Type B pancreatic cell (in vitro differentiated cells): ENCODE data around the gene FARSA. TPM values are rescaled to one million over a fixed set of nuclear protein-coding genes. Genes with fewer than 3 reads are reported as not detected.

Experiments used
- DNase-seq: peaks from one replicate; pipeline ENCODE4 v3.0.0; 2021; ENCODE audit warnings: mixed read lengths; ENCODE audit not compliant: unreplicated experiment; ENCODE audit errors: extremely low spot score
- H3K27ac Mint-ChIP-seq: 2 replicates; pipeline ENCODE4 v1.8.0; 2021; ENCODE audit warnings: mild to moderate bottlenecking, mixed read lengths
- H3K27me3 Mint-ChIP-seq: 2 replicates; pipeline ENCODE4 v1.8.0; 2021; ENCODE audit warnings: mixed read lengths
- H3K36me3 Mint-ChIP-seq: 2 replicates; pipeline ENCODE4 v1.8.0; 2021; ENCODE audit warnings: mixed read lengths
- H3K4me1 Mint-ChIP-seq: one replicate; pipeline ENCODE4 v1.8.0; 2021; ENCODE audit warnings: mixed read lengths; ENCODE audit not compliant: unreplicated experiment
- H3K4me3 Mint-ChIP-seq: 2 replicates; pipeline ENCODE4 v1.8.0; 2021; ENCODE audit warnings: mild to moderate bottlenecking, mixed read lengths
- H3K9me3 Mint-ChIP-seq: 2 replicates; pipeline ENCODE4 v1.8.0; 2021; ENCODE audit warnings: mixed read lengths
- total RNA-seq: library from RNA; stranded (reverse); gene quantifications from 2 replicates; pipeline ENCODE4 v1.2.1, GENCODE V29; 2021; ENCODE audit warnings: low replicate concordance
- TF ChIP-seq, protein P1 (sequence below): fragments of 200-600 bp; sonication (generic); conservative IDR thresholded peaks from 2 replicates; pipeline ENCODE4 v1.5.0; 2021; ENCODE audit warnings: antibody characterized with exemption, mild to moderate bottlenecking

FARSA gene
- total RNA-seq, 1 donor from 2014 or later = 68.5 TPM

- TF ChIP-seq, protein P1, sequence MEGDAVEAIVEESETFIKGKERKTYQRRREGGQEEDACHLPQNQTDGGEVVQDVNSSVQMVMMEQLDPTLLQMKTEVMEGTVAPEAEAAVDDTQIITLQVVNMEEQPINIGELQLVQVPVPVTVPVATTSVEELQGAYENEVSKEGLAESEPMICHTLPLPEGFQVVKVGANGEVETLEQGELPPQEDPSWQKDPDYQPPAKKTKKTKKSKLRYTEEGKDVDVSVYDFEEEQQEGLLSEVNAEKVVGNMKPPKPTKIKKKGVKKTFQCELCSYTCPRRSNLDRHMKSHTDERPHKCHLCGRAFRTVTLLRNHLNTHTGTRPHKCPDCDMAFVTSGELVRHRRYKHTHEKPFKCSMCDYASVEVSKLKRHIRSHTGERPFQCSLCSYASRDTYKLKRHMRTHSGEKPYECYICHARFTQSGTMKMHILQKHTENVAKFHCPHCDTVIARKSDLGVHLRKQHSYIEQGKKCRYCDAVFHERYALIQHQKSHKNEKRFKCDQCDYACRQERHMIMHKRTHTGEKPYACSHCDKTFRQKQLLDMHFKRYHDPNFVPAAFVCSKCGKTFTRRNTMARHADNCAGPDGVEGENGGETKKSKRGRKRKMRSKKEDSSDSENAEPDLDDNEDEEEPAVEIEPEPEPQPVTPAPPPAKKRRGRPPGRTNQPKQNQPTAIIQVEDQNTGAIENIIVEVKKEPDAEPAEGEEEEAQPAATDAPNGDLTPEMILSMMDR = no peak
- DNase-seq = peak; percentile 84
- peak overlapping the region; percentile 96 for H3K4me3 Mint-ChIP-seq
- H3K27me3 Mint-ChIP-seq = no peaks in the 10 kb centered on the region
- peaks cover 19% of the 10 kb centered on the region for H3K4me1 Mint-ChIP-seq
- peaks cover 30% of the 10 kb centered on the region for H3K36me3 Mint-ChIP-seq
- H3K27ac Mint-ChIP-seq = peak overlapping the region; percentile 98
- no peaks in the 10 kb centered on the region for H3K9me3 Mint-ChIP-seq
Observed at GRCh38 chr19:12946092-12946721, 12.7 kb upstream of the FARSA start.

DNA sequence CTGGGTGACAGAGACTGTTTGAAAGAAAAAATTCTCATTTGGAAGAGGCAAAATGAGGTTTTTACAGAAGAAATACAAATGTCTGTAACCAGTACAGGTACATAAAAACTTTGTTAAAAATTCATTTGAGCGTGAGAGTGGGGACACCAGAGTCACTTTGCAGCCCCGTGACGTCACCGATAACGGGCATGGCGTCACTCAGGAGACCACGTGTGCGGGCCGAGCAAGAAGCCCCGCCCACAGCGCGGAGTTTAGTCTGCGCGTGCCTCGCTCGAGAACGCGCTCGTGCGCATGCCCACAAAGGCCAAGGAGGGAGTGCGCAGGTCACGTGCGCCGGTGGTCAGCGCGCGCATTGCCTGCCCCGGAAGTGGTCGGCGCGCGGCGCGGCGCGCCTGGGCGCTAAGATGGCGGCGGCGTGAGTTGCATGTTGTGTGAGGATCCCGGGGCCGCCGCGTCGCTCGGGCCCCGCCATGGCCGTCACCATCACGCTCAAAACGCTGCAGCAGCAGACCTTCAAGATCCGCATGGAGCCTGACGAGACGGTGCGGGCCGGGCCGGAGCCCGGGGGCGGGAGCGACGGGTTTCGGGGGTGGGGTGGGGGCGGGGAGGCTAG is 12.1 kb upstream of the FARSA start, which contains the start of gene RAD23A:
Gene RAD23A, plus strand, starts transcription at position 384 of the 613 bp plus-strand sequence. Its CDS starts 87 bp downstream, at position 471.
- peak within 1 kb of the TSS; percentile 98 for H3K27ac Mint-ChIP-seq

DNA sequence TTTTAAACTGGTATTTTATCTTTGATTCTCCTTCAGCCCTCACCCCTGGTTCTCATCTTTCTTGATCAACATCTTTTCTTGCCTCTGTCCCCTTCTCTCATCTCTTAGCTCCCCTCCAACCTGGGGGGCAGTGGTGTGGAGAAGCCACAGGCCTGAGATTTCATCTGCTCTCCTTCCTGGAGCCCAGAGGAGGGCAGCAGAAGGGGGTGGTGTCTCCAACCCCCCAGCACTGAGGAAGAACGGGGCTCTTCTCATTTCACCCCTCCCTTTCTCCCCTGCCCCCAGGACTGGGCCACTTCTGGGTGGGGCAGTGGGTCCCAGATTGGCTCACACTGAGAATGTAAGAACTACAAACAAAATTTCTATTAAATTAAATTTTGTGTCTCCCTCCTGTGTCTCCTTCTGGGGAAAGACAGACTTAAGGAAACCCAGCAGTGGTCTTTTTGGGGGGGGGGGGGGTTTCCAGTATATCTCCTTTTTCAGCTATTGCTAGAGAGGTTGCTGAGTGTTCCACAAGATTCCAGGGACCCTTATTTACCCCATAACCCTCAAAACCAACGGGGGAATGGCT is 10.7 kb upstream of the FARSA start:
- Mint-ChIP-seq H3K4me3 (peak overlapping the region; percentile 93), H3K36me3 (peaks cover 42% of the 10 kb centered on the region), H3K9me3 (no peaks in the 10 kb centered on the region), H3K4me1 (peaks cover 36% of the 10 kb centered on the region), H3K27ac (peak overlapping the region; percentile 98), H3K27me3 (no peaks in the 10 kb centered on the region)
- TF ChIP-seq, protein P1 = no peak
- DNase-seq = no peak

More for the DNA sequence above, 12.1 kb upstream of the FARSA start, which contains the start of gene RAD23A:
- TF ChIP-seq, protein P1 = no peak
- H3K9me3 Mint-ChIP-seq = no peaks in the 10 kb centered on the region
- peak within 1 kb of the TSS; percentile 96 for H3K4me3 Mint-ChIP-seq
- H3K36me3 Mint-ChIP-seq = peaks cover 35% of the 10 kb centered on the region
- DNase-seq = peak; percentile 99
- no peaks in the 10 kb centered on the region for H3K27me3 Mint-ChIP-seq
- H3K4me1 Mint-ChIP-seq = peaks cover 24% of the 10 kb centered on the region

DNA sequence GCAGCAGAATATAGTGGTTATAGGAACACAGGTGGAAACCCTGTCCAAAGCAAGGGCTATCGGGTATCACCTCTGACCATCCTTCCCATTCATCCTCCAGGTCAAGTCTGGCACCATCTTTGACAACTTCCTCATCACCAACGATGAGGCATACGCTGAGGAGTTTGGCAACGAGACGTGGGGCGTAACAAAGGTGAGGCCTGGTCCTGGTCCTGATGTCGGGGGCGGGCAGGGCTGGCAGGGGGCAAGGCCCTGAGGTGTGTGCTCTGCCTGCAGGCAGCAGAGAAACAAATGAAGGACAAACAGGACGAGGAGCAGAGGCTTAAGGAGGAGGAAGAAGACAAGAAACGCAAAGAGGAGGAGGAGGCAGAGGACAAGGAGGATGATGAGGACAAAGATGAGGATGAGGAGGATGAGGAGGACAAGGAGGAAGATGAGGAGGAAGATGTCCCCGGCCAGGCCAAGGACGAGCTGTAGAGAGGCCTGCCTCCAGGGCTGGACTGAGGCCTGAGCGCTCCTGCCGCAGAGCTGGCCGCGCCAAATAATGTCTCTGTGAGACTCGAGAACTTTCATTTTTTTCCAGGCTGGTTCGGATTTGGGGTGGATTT is 10.0 kb upstream of the FARSA start:
- H3K27ac Mint-ChIP-seq = peak overlapping the region; percentile 89
- peaks cover 36% of the 10 kb centered on the region for H3K4me1 Mint-ChIP-seq
- H3K4me3 Mint-ChIP-seq = peak overlapping the region; percentile 62
- no peaks in the 10 kb centered on the region for H3K27me3 Mint-ChIP-seq
- DNase-seq = no peak
- H3K9me3 Mint-ChIP-seq = no peaks in the 10 kb centered on the region
- TF ChIP-seq, protein P1 = no peak
- H3K36me3 Mint-ChIP-seq = peaks cover 47% of the 10 kb centered on the region

GRCh38 chr19:12940897-12941296 is 7.4 kb upstream of the FARSA start:
- Mint-ChIP-seq H3K4me1 (peaks cover 34% of the 10 kb centered on the region), H3K27me3 (peaks cover 3% of the 10 kb centered on the region), H3K27ac (peak overlapping the region; percentile 98), H3K4me3 (peak overlapping the region; percentile 99), H3K9me3 (no peaks in the 10 kb centered on the region), H3K36me3 (peaks cover 45% of the 10 kb centered on the region)
- TF ChIP-seq, protein P1 = no peak
- DNase-seq = no peak
